ENCODE data around the gene TENT5C.

DNA sequence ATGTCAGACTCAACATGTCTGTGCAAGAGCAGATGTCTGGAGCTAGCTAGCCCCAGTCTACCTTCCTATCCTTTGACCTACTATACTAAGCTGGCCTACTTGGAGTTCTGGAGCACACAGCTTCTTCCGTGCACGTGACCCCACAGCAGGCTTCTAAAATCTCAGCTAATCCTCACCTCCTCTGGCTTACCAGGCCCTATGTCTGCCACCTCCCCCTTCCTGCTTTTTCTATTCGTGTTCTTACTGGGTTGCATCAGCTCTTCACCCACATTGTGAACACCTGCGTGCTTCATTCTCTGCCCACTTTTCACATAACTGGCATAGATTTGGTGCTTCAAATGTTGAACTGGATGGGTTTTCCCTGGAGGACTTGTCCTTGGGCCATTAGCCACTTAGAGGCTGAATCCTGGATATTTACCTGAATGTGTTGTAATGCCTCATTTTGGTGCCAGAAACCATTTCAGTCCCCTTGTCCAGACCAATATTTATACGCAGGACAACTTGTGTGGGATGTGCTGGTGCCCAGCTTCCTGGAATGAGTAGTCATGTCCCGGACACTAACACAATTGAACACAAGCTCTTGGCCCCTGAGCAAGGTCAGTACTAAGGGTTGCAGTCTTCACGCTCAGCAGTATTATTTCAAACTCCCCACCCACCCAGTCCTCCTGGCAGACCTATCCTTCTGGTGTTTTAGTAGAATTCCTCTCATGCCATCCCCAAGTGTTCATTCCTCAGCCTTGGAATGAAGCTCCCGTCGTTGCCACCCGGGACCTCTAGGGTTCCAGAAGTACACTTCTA is 24.0 kb downstream of the TENT5C start:
- TF ChIP-seq SIN3A (IDR thresholded peaks at IDR 0.05; ENCODE audit: borderline replicate concordance, low read depth, low read length), result no peak
- TF ChIP-seq, protein P1, sequence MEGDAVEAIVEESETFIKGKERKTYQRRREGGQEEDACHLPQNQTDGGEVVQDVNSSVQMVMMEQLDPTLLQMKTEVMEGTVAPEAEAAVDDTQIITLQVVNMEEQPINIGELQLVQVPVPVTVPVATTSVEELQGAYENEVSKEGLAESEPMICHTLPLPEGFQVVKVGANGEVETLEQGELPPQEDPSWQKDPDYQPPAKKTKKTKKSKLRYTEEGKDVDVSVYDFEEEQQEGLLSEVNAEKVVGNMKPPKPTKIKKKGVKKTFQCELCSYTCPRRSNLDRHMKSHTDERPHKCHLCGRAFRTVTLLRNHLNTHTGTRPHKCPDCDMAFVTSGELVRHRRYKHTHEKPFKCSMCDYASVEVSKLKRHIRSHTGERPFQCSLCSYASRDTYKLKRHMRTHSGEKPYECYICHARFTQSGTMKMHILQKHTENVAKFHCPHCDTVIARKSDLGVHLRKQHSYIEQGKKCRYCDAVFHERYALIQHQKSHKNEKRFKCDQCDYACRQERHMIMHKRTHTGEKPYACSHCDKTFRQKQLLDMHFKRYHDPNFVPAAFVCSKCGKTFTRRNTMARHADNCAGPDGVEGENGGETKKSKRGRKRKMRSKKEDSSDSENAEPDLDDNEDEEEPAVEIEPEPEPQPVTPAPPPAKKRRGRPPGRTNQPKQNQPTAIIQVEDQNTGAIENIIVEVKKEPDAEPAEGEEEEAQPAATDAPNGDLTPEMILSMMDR (IDR thresholded peaks at IDR 0.05), result no peak
- no peak for TF ChIP-seq TCF12 (IDR thresholded peaks at IDR 0.05)
- no peak for TF ChIP-seq MXI1 (IDR thresholded peaks at IDR 0.05; ENCODE audit: low read depth, low read length)
- no peak for TF ChIP-seq ELF1 (IDR thresholded peaks at IDR 0.05)
- no peak for TF ChIP-seq PBX3 (IDR thresholded peaks at IDR 0.05)
- no peak for TF ChIP-seq POLR2AphosphoS5 (IDR thresholded peaks at IDR 0.05; ENCODE audit: low read depth, low read length)
- TF ChIP-seq, protein P2, sequence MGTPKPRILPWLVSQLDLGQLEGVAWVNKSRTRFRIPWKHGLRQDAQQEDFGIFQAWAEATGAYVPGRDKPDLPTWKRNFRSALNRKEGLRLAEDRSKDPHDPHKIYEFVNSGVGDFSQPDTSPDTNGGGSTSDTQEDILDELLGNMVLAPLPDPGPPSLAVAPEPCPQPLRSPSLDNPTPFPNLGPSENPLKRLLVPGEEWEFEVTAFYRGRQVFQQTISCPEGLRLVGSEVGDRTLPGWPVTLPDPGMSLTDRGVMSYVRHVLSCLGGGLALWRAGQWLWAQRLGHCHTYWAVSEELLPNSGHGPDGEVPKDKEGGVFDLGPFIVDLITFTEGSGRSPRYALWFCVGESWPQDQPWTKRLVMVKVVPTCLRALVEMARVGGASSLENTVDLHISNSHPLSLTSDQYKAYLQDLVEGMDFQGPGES (IDR thresholded peaks at IDR 0.05; ENCODE audit: low read depth, low read length), result no peak
- TF ChIP-seq EZH2phosphoT487 (IDR thresholded peaks at IDR 0.05; ENCODE audit: borderline replicate concordance, low read depth), result no peak
- TF ChIP-seq EP300 (IDR thresholded peaks at IDR 0.05; ENCODE audit: borderline replicate concordance in 1 of 2, low read depth in 1 of 2, low read length in 1 of 2), result no peak
- TF ChIP-seq, protein P3, sequence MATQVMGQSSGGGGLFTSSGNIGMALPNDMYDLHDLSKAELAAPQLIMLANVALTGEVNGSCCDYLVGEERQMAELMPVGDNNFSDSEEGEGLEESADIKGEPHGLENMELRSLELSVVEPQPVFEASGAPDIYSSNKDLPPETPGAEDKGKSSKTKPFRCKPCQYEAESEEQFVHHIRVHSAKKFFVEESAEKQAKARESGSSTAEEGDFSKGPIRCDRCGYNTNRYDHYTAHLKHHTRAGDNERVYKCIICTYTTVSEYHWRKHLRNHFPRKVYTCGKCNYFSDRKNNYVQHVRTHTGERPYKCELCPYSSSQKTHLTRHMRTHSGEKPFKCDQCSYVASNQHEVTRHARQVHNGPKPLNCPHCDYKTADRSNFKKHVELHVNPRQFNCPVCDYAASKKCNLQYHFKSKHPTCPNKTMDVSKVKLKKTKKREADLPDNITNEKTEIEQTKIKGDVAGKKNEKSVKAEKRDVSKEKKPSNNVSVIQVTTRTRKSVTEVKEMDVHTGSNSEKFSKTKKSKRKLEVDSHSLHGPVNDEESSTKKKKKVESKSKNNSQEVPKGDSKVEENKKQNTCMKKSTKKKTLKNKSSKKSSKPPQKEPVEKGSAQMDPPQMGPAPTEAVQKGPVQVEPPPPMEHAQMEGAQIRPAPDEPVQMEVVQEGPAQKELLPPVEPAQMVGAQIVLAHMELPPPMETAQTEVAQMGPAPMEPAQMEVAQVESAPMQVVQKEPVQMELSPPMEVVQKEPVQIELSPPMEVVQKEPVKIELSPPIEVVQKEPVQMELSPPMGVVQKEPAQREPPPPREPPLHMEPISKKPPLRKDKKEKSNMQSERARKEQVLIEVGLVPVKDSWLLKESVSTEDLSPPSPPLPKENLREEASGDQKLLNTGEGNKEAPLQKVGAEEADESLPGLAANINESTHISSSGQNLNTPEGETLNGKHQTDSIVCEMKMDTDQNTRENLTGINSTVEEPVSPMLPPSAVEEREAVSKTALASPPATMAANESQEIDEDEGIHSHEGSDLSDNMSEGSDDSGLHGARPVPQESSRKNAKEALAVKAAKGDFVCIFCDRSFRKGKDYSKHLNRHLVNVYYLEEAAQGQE (IDR thresholded peaks at IDR 0.05; ENCODE audit: low read depth, low read length), result no peak
- no peak for TF ChIP-seq CHD2 (IDR thresholded peaks at IDR 0.05; ENCODE audit: low read length, partially characterized antibody)
- TF ChIP-seq TEAD4 (IDR thresholded peaks at IDR 0.05; ENCODE audit: borderline replicate concordance, insufficient read depth), result no peak
- TF ChIP-seq RCOR1 (IDR thresholded peaks at IDR 0.05; ENCODE audit: low read length), result no peak
